Globus pallidus (tissue), 1 donor: ENCODE data around the gene NR1D2.
"Not testable (repeated sequence)": the region's sequence is repeated elsewhere in the genome, so short reads cannot be mapped to it uniquely, and the experiment has no call there.

Experiments used
- DNase-seq: peaks from one replicate; pipeline ENCODE4 v3.0.0-alpha.2; 2015; ENCODE audit warnings: low spot score

NR1D2 gene

GRCh38 chr3:24005669-24006068 is 60.6 kb downstream of the NR1D2 start:
- DNase-seq = no peak

GRCh38 chr3:24010834-24011233 is 65.7 kb downstream of the NR1D2 start:
- DNase-seq = not testable (repeated sequence)

- no peak for DNase-seq
Observed at GRCh38 chr3:24012589-24013269, 67.6 kb downstream of the NR1D2 start.

GRCh38 chr3:24017305-24017704 is 72.2 kb downstream of the NR1D2 start:
- DNase-seq = no peak

- no peak for DNase-seq
Observed at GRCh38 chr3:24018784-24019570, 73.9 kb downstream of the NR1D2 start.

GRCh38 chr3:24019585-24019984 is 74.5 kb downstream of the NR1D2 start:
- no peak for DNase-seq

GRCh38 chr3:24020036-24020691 is 75.1 kb downstream of the NR1D2 start:
- DNase-seq = no peak

- DNase-seq = no peak
Observed at GRCh38 chr3:24023197-24023596, 78.1 kb downstream of the NR1D2 start.

GRCh38 chr3:24025805-24026204 is 80.7 kb downstream of the NR1D2 start:
- DNase-seq = no peak

- DNase-seq = not testable (repeated sequence)
Observed at GRCh38 chr3:24026665-24027064, 81.6 kb downstream of the NR1D2 start.

- peak; percentile 12 for DNase-seq
Observed at GRCh38 chr3:24027946-24028345, 82.9 kb downstream of the NR1D2 start.
